BLaER1 treated with 17β-estradiol and CSF1 and Interleukin-3, amounts not matched to agents 10 nM and 100 nM (cell line): ENCODE data around the gene CLDND2.
"Not testable (repeated sequence)": the region's sequence is repeated elsewhere in the genome, so short reads cannot be mapped to it uniquely, and the experiment has no call there.

Experiments
- H3K27ac ChIP-seq, 11 experiments: shearing (Covaris generic); formaldehyde crosslinking; 2 replicates each; pipeline ENCODE4 v1.8.1; 2022
- H3K27me3 ChIP-seq, 11 experiments: shearing (Covaris generic); formaldehyde crosslinking; 2 replicates each; pipeline ENCODE4 v1.8.1; 2022
- H3K36me3 ChIP-seq, 11 experiments: shearing (Covaris generic); formaldehyde crosslinking; 2 replicates each; pipeline ENCODE4 v1.8.1; 2022
- H3K4me1 ChIP-seq, 10 experiments: shearing (Covaris generic); formaldehyde crosslinking; 2 replicates each; pipeline ENCODE4 v1.8.1; 2022
- H3K4me2 ChIP-seq, 11 experiments: shearing (Covaris generic); formaldehyde crosslinking; 2 replicates each; pipeline ENCODE4 v1.8.1; 2022
- H3K4me3 ChIP-seq, 10 experiments: shearing (Covaris generic); formaldehyde crosslinking; 2 replicates each; pipeline ENCODE4 v1.8.1; 2022
- H3K9ac ChIP-seq, 11 experiments: shearing (Covaris generic); formaldehyde crosslinking; 2 replicates each; pipeline ENCODE4 v1.8.1; 2022
- H3K9me3 ChIP-seq, 11 experiments: shearing (Covaris generic); formaldehyde crosslinking; replicated peaks in 1 of 11; 2 replicates each; pipeline ENCODE4 v1.8.1; 2022
- H4K20me1 ChIP-seq, 11 experiments: shearing (Covaris generic); formaldehyde crosslinking; 2 replicates each; pipeline ENCODE4 v1.8.1; 2022
- Cebpa-rat ChIP-seq, 11 experiments: shearing (Covaris generic); IDR thresholded peaks; 2 replicates each; pipeline ENCODE4 v1.8.1; 2022

CLDND2 gene

DNA sequence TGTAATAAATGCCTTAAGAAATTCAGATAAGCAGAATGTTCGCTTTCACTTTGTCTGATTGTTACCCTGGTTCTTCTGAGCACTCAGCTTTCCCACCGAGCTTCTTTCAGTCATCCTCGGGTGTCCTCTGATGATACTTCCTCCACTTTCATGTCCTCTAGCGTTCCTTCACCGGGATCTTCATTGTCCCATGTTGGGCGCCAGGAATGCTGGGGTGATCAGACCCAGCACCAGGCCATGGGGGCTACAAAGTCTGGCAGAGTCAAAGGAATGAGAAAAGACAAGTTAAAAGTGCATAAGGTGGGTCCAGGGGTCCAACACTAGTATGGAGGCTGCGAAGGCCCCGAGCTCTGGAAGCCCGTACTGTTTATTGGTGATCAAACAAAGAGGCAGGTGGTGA lies 33.3 kb upstream of the CLDND2 start:
- Histone ChIP-seq H3K27ac (no peak overlapping the region), H3K9me3 (peaks cover 25 to 43% (median 30%) of the 10 kb centered on the region in 11 experiments), H3K9ac (no peak overlapping the region), H3K4me2 (no peak overlapping the region), H3K4me1 (peaks cover 0 to 21% (median 5%) of the 10 kb centered on the region in 10 experiments; a peak in 17 of 20 replicates), H3K36me3 (peaks cover 0 to 24% (median 14%) of the 10 kb centered on the region in 11 experiments; a peak in 12 of 22 replicates), H4K20me1 (no peaks in the 10 kb centered on the region), H3K4me3 (no peak overlapping the region; a peak in 1 of 20 replicates), H3K27me3 (no peaks in the 10 kb centered on the region)
- TF ChIP-seq Cebpa-rat (IDR thresholded peaks at IDR 0.05) = no peak

DNA sequence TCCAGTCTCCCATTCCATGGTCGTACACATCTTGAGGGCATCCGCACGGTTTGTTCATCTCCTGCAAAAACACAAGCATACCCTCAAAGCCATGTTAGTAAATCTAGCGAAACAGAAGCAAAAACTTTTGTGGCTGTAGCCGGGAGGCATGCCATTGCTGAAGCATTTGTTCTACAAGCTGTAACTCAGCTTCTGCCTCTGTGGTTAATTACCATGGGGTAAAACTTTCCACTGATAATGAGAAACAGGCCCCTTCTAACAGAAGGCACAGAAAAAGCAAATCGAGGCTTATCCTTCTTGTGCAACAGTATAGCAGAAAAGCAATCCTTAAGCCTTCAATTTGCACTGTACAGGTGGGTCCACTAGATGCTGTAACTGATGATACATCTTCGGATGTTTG lies 31.1 kb upstream of the CLDND2 start:
- H3K9ac ChIP-seq, H3K27ac ChIP-seq, H3K4me2 ChIP-seq, H4K20me1 ChIP-seq, H3K27me3 ChIP-seq, H3K4me3 ChIP-seq: not testable (repeated sequence)
- peaks cover 0 to 24% (median 14%) of the 10 kb centered on the region in 11 experiments; a peak in 12 of 22 replicates for H3K36me3 ChIP-seq
- H3K9me3 ChIP-seq = peaks cover 25 to 38% (median 30%) of the 10 kb centered on the region in 11 experiments
- peaks cover 9 to 20% (median 13%) of the 10 kb centered on the region in 10 experiments; a peak in 19 of 20 replicates for H3K4me1 ChIP-seq

DNA sequence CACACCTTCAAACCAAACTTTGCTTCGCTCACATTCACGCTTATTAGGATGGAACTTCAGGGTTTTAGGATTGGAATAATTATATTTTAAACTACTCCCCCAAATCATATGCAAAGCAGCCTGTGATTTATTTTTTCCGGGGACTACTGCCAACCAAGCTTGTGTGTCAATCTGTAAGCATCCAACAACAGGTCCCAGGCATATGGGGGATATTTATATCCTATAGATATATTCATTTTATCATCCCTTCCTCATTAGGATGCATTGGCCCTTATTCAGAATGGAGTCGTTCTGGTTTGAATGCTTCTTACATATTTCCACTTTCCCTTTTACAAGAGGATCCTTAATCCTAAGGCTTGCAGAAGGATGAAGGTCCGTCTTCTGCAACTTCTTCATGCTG lies 30.4 kb upstream of the CLDND2 start:
- H3K27me3 ChIP-seq = no peaks in the 10 kb centered on the region
- TF ChIP-seq Cebpa-rat (IDR thresholded peaks at IDR 0.05) = no peak
- no peaks in the 10 kb centered on the region for H4K20me1 ChIP-seq
- H3K27ac ChIP-seq = no peak overlapping the region
- peaks cover 0 to 24% (median 14%) of the 10 kb centered on the region in 11 experiments; a peak in 12 of 22 replicates for H3K36me3 ChIP-seq
- no peak overlapping the region for H3K4me2 ChIP-seq
- peaks cover 25 to 41% (median 29%) of the 10 kb centered on the region in 11 experiments for H3K9me3 ChIP-seq
- no peak overlapping the region for H3K9ac ChIP-seq
- H3K4me3 ChIP-seq = no peak overlapping the region
- peaks cover 14 to 27% (median 18%) of the 10 kb centered on the region in 10 experiments; a peak in 19 of 20 replicates for H3K4me1 ChIP-seq

DNA sequence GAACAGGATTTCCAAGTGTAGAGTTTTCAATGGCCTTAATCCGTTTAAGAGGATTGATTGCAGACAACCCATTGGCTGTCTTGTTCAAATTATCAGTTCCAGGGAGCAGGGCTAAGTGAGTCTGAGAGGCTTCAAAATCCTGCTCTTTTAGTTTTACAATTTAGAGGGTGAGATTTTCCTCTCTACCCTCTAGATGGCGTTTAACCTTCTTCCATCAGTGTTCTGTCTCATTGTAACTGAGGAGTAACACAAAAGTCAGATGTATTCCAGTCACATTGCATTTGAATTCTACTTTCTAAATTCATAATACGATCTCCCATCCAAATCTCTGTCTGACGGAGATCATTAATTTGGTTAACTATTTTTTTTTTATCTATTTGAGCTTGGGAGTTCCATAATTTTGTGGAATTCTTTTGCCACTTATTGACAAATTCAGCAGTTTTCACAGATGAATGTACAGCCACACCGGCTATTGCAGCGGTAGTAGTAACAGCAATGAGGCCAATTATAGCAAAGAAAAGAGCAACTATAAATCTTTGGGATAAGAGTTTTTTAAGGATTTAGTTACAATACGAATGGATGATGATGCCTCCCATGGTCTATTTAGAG lies 29.4 kb upstream of the CLDND2 start:
- H3K4me2 ChIP-seq = no peak overlapping the region
- peaks cover 20 to 33% (median 22%) of the 10 kb centered on the region in 11 experiments for H3K9me3 ChIP-seq
- no peaks in the 10 kb centered on the region for H4K20me1 ChIP-seq
- no peak overlapping the region for H3K27ac ChIP-seq
- TF ChIP-seq Cebpa-rat (IDR thresholded peaks at IDR 0.05) = no peak
- no peak overlapping the region for H3K4me3 ChIP-seq
- no peaks in the 10 kb centered on the region for H3K27me3 ChIP-seq
- peaks cover 0 to 16% (median 12%) of the 10 kb centered on the region in 11 experiments; a peak in 11 of 22 replicates for H3K36me3 ChIP-seq
- H3K4me1 ChIP-seq = peaks cover 18 to 35% (median 24%) of the 10 kb centered on the region in 10 experiments; a peak in 19 of 20 replicates
- H3K9ac ChIP-seq = peak overlapping the region in 1 of 11 experiments; percentile 21; a peak in 1 of 22 replicates

DNA sequence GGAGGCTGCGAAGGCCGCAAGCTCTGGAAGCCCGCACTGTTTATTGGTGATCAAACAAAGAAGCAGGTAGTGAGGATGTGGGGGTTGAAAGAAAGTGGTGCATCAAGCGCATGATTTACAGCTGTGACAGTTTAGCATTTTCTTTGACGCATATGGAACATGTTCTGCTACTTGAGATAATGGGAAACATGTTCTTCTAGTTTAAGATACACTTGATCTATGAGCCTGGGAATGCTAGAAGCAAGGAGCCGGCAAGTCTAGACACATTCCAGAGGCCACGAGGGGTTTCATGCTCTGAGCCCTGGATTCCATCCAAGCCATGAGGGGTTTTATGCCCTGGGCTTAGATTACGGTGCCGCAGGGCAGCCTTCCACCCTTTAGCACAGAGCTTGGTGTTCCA lies 28.6 kb upstream of the CLDND2 start:
- not testable (repeated sequence) for H3K4me2 ChIP-seq, H3K27me3 ChIP-seq, H4K20me1 ChIP-seq, H3K4me3 ChIP-seq
- Histone ChIP-seq H3K9me3 (peaks cover 12 to 25% (median 15%) of the 10 kb centered on the region in 11 experiments), H3K36me3 (peaks cover 0 to 11% (median 8%) of the 10 kb centered on the region in 11 experiments; a peak in 9 of 22 replicates), H3K27ac (peak overlapping the region in 2 of 11 experiments; percentile 8 to 22; a peak in 1 of 22 replicates), H3K4me1 (peaks cover 18 to 40% (median 25%) of the 10 kb centered on the region in 10 experiments; a peak in 19 of 20 replicates), H3K9ac (peak overlapping the region in 1 of 11 experiments; percentile 21; a peak in 1 of 22 replicates)

DNA sequence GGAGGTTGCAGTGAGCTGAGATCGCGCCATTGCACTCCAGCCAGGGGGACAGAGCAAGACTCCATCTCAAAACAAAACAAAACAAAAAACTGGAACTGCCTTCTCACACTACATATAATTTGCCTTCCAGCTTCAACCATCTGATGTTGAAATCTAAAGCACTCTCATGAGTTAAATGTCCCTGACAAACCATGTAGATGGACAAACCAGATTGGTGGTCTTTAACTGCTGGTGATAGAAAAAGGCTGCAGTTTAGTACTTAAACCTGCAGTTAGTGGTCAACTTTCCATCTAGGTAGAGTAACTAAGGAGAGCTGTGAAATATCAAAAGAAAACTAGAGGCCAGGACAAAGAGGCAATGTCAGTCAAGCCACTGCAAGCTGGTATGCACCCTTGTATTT lies 27.4 kb upstream of the CLDND2 start:
- H3K9me3 ChIP-seq = peaks cover 0 to 12% (median 2%) of the 10 kb centered on the region in 11 experiments; a peak in 16 of 22 replicates
- H3K4me3 ChIP-seq = no peak overlapping the region
- TF ChIP-seq Cebpa-rat (IDR thresholded peaks at IDR 0.05) = no peak
- peak overlapping the region in 3 of 11 experiments; percentile 15 to 94 (median 87); a peak in 5 of 22 replicates for H3K27ac ChIP-seq
- H3K4me1 ChIP-seq = peaks cover 19 to 44% (median 26%) of the 10 kb centered on the region in 10 experiments; a peak in 19 of 20 replicates
- peak overlapping the region in 6 of 11 experiments; percentile 81 to 91 (median 85); a peak in 4 of 22 replicates for H3K4me2 ChIP-seq
- H3K27me3 ChIP-seq = no peaks in the 10 kb centered on the region
- H4K20me1 ChIP-seq = no peaks in the 10 kb centered on the region
- no peaks in the 10 kb centered on the region for H3K36me3 ChIP-seq
- peak overlapping the region in 1 of 11 experiments; percentile 7; a peak in 1 of 22 replicates for H3K9ac ChIP-seq

DNA sequence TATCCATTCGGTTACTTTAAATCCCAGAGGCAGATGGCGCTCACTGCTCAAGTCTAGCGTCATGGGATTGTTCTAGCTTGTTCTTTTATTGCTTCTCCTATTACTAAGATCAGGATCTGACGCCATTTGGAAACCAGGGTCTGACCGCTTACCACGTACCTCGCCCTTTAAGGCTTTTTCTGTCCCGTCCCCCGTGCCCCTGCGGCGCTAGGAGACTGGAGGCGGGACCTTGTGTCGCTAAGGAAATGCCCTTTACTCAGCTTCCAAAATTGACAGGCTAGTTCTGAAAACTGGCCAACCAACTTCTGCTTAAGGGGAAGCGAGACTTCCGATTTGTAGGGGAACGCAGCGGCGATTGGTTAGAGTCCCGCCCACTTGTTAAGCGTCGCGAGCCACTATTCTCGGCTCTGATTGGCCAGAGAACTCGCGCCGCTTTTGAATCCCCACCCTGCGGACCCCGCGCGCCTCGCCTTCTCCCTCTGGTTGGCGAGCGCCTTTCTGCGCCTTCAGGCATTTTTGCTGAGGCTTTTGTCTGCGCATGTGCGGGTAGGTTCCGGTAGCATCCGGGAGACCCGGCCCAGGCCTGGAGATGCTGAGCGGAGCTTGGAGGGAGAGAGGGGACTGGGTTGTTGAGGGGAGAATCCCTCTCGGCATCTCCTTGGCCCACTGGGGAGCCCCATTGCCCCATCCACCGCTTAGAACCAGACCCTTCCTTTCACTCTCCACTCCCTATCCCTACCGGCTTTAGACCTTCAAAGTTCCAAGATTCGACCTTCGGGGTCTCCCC lies 25.4 kb upstream of the CLDND2 start:
- Histone ChIP-seq H3K4me2 (peak overlapping the region; percentile 81 to 92 (median 85)), H3K4me3 (peak overlapping the region; percentile 47 to 72 (median 60)), H3K27ac (peak overlapping the region; percentile 62 to 94 (median 87)), H3K36me3 (no peaks in the 10 kb centered on the region), H3K9me3 (0 out of 22 replicates have a peak, but pooled peaks cover 0 to 7% (median 0%) of the 10 kb centered on the region in 11 experiments), H3K4me1 (peaks cover 20 to 47% (median 35%) of the 10 kb centered on the region in 10 experiments; a peak in 19 of 20 replicates), H4K20me1 (no peaks in the 10 kb centered on the region), H3K27me3 (no peaks in the 10 kb centered on the region), H3K9ac (peak overlapping the region; percentile 64 to 89 (median 82); a peak in 21 of 22 replicates)
- no peak for TF ChIP-seq Cebpa-rat (IDR thresholded peaks at IDR 0.05)

DNA sequence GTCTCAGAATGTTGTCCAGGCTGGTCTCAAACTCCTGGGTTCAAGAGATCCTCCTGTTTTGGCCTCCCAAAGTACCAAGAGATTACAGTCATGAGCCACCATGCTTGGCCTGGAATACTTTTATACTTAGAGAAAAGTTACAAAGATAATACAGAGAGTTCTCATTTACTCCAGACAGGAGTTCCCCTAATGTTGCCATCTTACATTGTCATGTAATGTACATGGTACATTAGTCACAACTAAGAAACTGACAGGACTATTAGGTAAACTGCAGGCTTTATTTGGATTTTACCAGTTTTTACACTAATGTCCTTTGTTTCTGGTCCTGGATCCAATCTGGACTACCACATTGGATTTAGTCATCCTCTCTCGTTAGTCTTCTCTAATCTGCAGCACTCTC lies 23.9 kb upstream of the CLDND2 start:
- H3K9ac ChIP-seq = no peak overlapping the region
- no peaks in the 10 kb centered on the region for H3K27me3 ChIP-seq
- H3K27ac ChIP-seq = no peak overlapping the region
- no peaks in the 10 kb centered on the region for H3K36me3 ChIP-seq
- H3K4me2 ChIP-seq = no peak overlapping the region
- no peak overlapping the region for H3K4me3 ChIP-seq
- H3K9me3 ChIP-seq = 0 out of 22 replicates have a peak, but pooled peaks cover 0 to 7% (median 0%) of the 10 kb centered on the region in 11 experiments
- H4K20me1 ChIP-seq = no peaks in the 10 kb centered on the region
- TF ChIP-seq Cebpa-rat (IDR thresholded peaks at IDR 0.05) = no peak
- H3K4me1 ChIP-seq = peaks cover 20 to 44% (median 35%) of the 10 kb centered on the region in 10 experiments; a peak in 19 of 20 replicates
